ENCODE results near the gene ASB6.

GRCh38 chr9:129633207-129633606 lies 8.7 kb downstream of the ASB6 start:
- TF ChIP-seq, protein P1, sequence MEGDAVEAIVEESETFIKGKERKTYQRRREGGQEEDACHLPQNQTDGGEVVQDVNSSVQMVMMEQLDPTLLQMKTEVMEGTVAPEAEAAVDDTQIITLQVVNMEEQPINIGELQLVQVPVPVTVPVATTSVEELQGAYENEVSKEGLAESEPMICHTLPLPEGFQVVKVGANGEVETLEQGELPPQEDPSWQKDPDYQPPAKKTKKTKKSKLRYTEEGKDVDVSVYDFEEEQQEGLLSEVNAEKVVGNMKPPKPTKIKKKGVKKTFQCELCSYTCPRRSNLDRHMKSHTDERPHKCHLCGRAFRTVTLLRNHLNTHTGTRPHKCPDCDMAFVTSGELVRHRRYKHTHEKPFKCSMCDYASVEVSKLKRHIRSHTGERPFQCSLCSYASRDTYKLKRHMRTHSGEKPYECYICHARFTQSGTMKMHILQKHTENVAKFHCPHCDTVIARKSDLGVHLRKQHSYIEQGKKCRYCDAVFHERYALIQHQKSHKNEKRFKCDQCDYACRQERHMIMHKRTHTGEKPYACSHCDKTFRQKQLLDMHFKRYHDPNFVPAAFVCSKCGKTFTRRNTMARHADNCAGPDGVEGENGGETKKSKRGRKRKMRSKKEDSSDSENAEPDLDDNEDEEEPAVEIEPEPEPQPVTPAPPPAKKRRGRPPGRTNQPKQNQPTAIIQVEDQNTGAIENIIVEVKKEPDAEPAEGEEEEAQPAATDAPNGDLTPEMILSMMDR (conservative IDR thresholded peaks at IDR 0.05; ENCODE audit: low read length): no peak
- TF ChIP-seq EZH2phosphoT487 (IDR thresholded peaks at IDR 0.05; ENCODE audit: borderline replicate concordance): no peak

Measured in Loucy (cell line).